A204.1 (cell line): ENCODE data around the gene KLK13.
A peak's percentile ranks its signal among the peaks of the same experiment; 100 is the strongest.

Source experiments
- FAIRE-seq: peaks from 2 replicates; lab custom pipeline; 2012; peaks lifted over from hg19 to GRCh38; lab: Jason Lieb, UNC

The KLK13 gene

DNA sequence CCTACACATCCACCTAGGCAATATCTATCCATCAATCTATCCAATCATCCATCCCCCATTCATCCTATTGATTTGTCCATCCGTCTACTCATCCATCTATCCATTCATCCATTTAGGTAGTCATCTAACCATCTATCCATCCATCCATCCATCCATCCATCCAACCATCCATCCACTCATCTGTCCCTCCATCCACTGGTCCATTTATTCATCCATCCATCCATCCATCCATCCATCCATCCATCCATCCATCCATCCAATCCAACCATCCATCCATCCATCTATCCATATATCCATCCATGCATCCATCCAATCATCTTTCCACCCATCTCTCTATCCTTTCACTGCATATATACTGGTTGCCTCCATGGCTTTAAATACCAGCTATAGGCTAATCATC is 3.9 kb downstream of the KLK13 start:
- no peak for FAIRE-seq

DNA sequence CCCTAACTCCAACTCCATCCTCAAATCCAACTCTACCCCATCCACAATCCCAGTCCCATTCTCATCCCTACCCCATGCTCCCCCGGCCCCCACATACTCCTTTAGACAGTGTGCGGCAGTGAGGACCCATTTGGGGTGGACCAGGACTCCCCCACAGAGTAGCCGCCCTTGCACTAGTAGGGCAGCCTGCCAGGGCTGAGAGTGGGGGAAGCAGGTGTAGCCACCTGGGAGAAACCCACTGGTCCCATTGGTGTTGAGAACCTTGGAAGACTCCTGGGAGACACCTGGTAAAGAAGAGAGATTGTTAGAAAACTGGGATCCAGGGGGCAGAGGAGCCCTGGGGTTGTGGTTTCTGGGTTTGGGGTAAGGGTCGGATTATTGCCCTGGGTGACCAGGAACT is 4.6 kb downstream of the KLK13 start:
- FAIRE-seq, result no peak

- FAIRE-seq, result no peak
Observed at GRCh38 chr19:51059715-51060114, 5.2 kb downstream of the KLK13 start.

DNA sequence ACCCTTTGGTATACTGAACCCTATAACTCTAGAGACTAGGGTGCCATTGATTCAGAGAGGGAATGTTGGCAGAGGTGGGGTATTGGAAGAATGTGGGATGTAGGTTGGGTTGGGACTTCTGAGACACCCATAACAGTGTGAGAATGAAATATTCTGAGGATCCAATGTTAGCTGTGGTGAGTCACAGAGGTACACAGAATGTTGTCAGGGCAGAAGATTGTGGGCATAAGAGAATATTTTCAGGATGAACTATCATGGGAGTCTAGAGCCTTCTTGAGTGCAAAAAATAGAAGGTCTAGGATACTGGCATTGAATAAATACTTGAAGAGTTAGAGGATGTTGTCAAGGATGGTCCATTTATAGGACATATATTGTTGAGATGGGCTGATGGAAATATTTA is 9.0 kb downstream of the KLK13 start:
- no peak for FAIRE-seq

DNA sequence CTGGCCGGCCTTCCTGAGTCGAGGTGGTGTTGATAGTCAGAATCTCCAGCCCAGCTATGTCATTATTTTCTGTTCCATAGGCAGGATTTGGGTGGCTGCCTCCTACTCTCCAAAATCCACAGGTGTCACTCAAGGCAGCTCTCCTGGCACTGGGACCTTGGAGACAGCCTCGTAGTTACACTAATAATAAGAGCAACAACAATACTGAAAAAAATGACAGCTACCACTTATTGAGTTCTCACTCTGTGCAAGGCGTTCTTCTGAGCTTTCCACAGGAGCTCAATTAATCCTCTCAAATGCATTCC is 17.9 kb downstream of the KLK13 start:
- FAIRE-seq, result no peak

DNA sequence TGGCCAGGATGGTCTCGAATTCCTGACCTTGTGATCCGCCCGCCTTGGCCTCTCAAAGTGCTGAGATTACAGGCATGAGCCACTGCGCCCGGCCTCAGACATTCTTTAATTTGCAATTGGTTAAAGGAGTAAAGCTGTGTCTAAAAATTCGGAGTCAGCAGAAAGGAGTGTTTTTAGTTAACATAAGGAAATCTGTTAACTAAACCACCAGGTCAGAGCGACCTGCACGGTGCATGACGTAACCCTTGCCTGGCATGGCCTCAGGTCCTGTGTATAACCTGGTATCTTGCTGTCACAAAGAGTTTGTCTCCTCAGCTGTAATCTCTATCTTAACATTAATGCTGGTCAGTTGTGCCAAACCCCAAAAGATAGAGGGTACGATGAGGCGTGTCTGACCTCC is 20.6 kb downstream of the KLK13 start:
- FAIRE-seq, result no peak

DNA sequence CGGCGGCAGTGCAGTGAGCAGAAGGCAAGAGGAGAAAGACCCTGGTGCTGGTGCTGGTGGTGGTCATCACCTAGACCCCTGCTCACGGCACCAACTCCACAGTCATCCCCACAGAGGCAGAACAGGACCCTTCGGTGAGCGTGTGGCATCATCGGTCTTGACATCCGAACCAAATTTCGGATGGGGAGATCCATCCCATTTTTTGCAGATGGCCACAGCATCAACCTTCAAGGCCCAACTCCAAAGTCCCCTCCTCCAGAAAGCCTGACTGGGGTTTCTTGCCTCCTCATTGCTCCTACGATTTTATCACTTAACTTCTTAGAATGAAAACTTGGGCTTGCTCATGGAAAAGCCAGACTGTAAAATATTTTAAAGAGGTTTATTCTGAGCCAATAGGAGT is 21.4 kb downstream of the KLK13 start:
- no peak for FAIRE-seq

DNA sequence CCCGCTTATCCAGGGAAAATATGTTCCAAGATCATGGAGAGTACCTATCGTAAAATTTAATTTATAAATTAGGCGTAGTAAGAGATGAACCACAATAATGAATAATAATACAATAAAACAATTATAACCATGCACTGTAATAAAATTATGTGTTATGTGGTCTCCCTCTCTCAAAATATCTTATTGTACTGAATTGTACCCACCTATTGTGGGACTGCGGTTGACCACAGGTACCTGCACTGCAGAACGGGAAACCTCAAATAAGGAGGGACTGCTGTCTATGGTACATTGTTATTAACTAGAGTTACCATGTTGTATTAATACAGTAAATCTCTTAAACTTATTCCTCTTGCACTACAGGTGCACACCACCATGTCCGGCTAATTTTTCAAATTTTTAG is 24.7 kb downstream of the KLK13 start:
- no peak for FAIRE-seq

GRCh38 chr19:51036519-51036918 is 28.4 kb downstream of the KLK13 start:
- FAIRE-seq, result no peak

DNA sequence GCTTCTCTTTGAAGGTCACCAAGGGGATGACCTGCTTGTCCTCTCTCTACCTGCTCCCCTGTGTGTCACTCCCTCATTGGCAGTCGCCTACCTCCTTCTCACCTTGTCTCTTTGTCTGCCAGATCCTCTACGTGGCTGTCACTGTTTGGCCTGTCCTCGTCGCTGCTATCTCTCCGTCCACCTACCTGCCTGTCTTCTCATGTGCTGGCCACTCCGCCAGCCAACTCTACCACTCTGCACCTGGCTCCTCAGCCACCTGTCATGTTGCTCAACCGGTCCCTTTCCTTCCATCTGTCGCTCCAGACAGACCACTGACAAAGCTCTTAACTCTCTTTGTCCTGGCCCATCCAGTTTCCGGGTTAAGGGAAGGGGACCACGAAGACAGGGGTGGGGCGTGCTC is 30.2 kb downstream of the KLK13 start, which contains the start of gene KLK12:
TSS of gene KLK12 (minus strand) at position 299 of the 400 bp plus-strand sequence. CDS start 381 bp downstream, outside the sequence.
- no peak for FAIRE-seq

- no peak for FAIRE-seq
Observed at GRCh38 chr19:51031880-51032225, 33.0 kb downstream of the KLK13 start.

DNA sequence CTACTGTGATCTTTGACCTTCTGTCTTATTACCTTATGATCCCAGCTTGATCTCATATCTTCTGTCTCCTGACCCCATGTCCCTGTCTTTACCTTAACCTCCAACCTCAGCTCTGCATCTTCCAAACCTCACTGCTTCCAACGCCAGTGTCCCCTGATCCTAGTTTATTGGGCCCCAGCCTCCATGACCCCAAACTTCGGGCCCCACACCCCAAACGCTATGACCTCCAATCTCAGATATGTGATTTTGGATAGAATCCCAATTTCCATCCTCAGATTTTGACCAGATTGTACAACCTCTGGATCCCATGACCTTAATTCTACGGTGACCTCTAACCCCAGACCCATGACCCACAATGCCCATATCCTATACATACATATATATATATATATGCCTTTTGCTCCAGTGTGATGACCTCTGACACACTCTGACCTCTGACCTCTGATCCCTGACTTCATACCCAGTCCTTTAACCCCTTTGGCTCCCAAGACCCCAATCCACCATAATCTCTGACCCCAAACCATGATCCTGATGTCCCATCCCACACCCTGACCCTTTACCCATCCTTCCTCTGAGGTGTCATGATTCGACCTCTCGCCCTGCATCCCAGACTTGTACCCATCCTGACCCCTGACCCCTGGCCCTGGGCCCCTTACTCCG is 33.5 kb downstream of the KLK13 start:
- no peak for FAIRE-seq

- no peak for FAIRE-seq
Observed at GRCh38 chr19:51030631-51031030, 34.3 kb downstream of the KLK13 start.

- FAIRE-seq, result no peak
Observed at GRCh38 chr19:51029718-51030117, 35.2 kb downstream of the KLK13 start.

DNA sequence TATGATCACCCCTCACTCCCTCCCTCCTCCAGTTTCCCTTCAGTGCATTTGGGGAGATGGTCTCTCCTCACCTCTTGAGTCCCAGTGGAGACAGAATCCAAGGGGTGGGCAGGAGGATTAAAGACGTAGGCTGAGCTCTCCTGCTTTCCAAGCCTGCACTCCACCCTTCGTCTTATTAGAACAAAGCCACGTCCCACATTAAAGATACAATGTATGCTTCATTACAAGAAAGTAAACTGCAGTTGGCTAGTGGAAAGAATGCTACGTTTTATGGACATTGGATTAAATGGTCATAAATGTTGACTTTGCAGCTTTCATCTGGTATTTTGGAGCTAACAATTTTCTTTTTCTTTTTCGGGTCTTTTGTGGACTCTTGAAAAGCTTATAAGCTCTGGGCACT is 37.0 kb downstream of the KLK13 start:
- FAIRE-seq, result no peak

DNA sequence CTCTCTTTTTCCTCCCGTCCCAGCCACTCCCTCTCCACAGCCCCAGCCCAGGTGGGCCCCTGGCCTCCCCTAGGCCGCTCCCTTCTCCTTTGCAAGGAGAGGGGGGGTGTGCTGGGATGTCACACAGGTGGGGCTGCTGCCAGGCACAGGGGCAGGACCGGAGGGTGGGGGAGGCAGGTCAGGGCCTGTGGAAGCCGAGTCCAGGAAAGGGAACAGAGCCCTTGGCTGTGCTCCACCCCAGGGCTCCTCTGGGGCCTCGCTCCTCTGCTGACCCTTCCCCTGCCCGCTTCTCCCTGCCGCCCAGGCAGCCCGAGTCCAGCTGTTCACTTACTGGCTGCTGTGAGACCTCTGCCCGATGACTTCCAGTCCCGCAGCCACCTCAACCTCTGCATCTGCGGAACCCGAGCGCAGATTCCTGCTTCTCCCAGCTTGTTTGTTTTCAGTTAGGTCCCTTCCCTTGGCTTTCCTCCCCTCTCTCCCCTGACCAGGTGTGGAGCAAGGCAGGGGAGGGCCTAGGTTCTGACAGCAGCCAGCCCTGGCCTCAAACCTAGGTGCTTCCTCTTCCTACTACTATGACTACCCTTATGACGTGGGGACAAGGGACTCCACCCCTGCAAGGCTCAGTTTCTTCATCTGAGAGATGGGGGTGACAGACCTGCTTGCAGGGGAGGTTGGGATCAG is 37.6 kb downstream of the KLK13 start:
- no peak for FAIRE-seq

DNA sequence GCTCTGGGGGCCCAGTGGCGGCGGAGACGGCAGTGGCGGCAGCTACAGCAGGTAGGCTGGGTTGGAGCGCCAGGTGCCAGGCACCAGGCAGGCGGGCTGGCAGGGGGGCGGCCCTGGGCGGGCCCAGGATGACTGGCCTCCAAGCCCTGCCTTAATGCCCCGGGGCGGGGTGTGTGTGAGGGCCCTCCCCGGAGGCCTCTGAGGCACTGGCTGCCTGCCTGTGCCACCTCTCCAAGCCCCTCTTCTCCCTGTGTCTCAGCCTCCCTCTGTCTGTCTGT is 38.4 kb downstream of the KLK13 start, which contains the start of gene KLK11:
TSS of gene KLK11 (minus strand) at position 63 of the 278 bp plus-strand sequence. CDS start 985 bp downstream, outside the sequence.
- no peak for FAIRE-seq

DNA sequence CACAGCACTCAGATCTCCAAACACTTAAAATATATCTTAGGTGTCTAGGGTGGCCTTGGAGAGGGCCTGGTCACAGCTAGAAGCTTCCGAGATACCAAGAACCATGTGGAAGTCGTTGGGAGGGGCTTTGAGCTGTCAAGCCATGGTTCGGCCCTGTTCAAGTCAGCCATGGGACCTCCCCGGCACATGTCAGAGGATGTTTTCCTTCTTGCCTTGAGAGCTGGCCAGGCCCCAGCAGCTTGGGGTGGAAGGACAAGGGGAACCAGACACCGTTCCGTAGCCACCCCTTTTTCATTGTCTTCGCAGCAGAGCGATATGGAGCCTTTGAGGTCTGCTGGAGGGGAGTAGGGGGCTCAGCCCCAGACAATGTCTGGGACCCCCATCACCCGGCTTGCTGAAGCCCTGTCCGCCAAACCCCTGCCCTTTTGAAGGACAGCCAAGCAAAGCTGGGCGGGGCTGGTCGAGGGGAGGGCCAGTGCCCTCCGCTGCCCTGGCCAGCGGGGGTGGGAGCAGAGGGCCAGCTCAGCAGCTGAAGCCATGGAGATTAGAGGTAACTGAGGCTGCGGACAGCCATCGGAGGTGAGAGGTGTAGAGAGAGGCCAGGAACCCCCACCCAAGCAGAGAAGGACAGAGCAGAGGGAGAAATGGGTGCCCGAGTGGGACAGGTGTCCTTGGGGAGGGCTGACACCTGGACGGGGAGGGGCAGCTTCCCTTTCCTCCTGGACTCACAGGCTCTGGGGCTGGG is 38.9 kb downstream of the KLK13 start:
- no peak for FAIRE-seq

GRCh38 chr19:51025401-51025800 is 39.5 kb downstream of the KLK13 start:
- no peak for FAIRE-seq

- no peak for FAIRE-seq
Observed at GRCh38 chr19:51024924-51025323, 40.0 kb downstream of the KLK13 start.

DNA sequence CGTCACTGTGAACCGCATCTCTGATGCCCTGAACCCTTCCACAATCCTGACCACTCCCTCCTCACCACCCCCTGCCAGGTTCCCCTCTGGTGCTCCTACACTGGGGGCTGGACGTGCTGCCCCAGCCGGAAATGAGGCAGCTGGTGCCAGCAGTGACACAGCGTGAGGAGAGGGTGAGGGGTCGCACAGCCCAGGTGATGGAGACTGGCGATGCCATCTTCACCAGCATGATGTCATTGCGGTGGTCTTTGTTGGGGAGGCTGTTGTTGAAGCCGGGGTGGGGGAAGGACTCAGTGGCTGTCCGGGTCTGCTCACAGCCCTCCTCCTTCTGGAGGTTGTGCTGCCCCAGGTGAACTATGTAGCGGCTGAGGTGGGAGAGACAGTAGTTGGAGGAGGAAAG is 40.9 kb downstream of the KLK13 start:
- no peak for FAIRE-seq

DNA sequence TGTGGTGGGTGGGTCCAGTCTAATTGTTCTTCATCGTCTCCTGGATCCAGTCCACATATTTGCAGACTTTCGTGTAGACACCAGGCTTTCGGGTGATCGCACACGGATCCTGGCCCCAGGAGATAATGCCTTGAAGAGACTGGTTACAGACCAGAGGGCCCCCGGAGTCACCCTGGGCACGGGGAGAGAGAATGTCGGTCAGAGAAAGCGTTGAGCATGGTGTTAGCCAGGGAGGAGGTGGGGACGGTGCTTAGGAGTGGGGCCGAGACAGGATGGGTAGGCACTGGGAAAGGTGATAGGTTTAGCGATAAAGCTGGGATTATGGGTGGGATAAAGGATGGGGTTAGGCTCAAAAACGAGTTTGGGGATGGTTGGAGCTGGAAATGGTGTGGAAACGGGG is 42.4 kb downstream of the KLK13 start:
- FAIRE-seq, result no peak

DNA sequence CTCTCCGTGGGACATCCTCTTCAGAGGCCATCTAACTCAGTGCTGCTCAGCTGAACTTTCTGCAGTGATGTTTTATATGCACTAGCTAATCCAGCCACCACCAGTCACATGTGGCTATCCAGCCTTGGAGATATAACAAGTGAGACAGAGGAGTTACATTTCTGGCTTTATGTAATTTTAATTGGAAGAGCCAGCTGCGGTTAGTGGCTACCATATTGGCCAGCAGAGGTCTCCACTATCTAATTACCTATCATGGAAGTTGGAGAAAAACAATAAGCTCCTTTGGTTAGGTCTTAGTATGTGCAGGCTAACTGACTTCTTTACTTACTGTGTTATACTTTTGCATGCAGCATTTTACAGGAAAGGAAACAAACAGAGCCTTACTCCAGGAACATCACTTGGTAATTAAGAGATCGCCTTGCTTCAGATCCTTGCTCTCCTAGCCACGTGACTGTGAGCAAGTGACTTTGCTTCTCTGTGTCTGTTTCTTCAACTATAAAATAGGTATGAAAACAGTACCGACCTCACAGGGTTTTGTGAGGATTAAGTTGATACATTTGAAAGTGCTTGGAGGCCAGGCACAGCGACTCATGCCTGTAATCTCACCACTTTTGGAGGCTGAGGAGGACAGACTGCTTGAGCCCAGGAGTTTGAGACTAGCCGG is 43.8 kb downstream of the KLK13 start:
- peak; percentile 93 for FAIRE-seq
